Adrenal gland (tissue), 12 donors: Measurements from ENCODE around the gene ACTL7A. TPM values are rescaled to one million over a fixed set of nuclear protein-coding genes. Genes with fewer than 3 reads are reported as not detected.
"Not testable (repeated sequence)": the region's sequence is repeated elsewhere in the genome, so short reads cannot be mapped to it uniquely, and the experiment has no call there.

Experiments used
- DNase-seq, 7 donors: peaks; one replicate each; pipeline ENCODE4 v3.0.0-alpha.2; 2019 to 2020
- H3K27ac ChIP-seq, 5 donors: fragments of 200-600 bp; sonication (generic) in 4 of 5; 1 replicate in 3 of 5; 2 replicates in 2 of 5; pipeline versions ENCODE4 v1.5.1 to v1.8.0; 2016 to 2020; ENCODE audit warnings: mild to moderate bottlenecking in 1 of 5
- H3K27me3 ChIP-seq: fragments of 200-600 bp; 2 replicates; pipeline ENCODE4 v1.8.0; 2021
- H3K36me3 ChIP-seq, 2 donors: fragments of 200-600 bp; replicated peaks in 1 of 2; 1 replicate in 1 of 2; 2 replicates in 1 of 2; pipeline versions ENCODE4 v1.5.1 to v1.8.0; 2018 to 2022
- H3K4me1 ChIP-seq, 2 donors: fragments of 200-600 bp; replicated peaks in 1 of 2; 1 replicate in 1 of 2; 2 replicates in 1 of 2; pipeline versions ENCODE4 v1.5.1 to v1.8.0; 2018 to 2021
- H3K4me3 ChIP-seq, 4 donors: fragments of 200-600 bp; sonication (generic) in 3 of 4; one replicate each; pipeline ENCODE4 v1.5.1; 2016 to 2018
- H3K9me3 ChIP-seq, 3 donors: fragments of 200-600 bp; sonication (generic) in 1 of 3; replicated peaks in 1 of 3; 1 replicate in 2 of 3; 2 replicates in 1 of 3; pipeline versions ENCODE4 v1.5.1 to v1.8.0; 2016 to 2021
- CTCF ChIP-seq, 6 experiments: fragments of 450-650 bp in 4 of 6; fragments of 200-600 bp in 2 of 6; sonication (generic) in 1 of 6; IDR thresholded peaks; 1 replicate in 5 of 6; 2 replicates in 1 of 6; pipeline versions ENCODE4 v1.5.1 to v1.8.0; 2016 to 2021; ENCODE audit warnings: antibody characterized with exemption in 6 of 6, mild to moderate bottlenecking in 2 of 6, moderate library complexity in 1 of 6
- POLR2A ChIP-seq, 2 donors: fragments of 450-650 bp; IDR thresholded peaks; one replicate each; pipeline ENCODE4 v1.6.1; 2017; ENCODE audit warnings: antibody characterized with exemption in 2 of 2, mild to moderate bottlenecking in 2 of 2, moderate library complexity in 1 of 2
- WGBS, 4 donors: extraction: QIAGEN DNeasy Blood & Tissue Kit in 2 of 4; methylation state at CpG; one replicate each; pipeline versions ENCODE4 v1.1.5 to v1.1.7; 2013 to 2017; 5-methylcytosine and 5-hydroxymethylcytosine counted together
- intact Hi-C, 2 donors: fragments of 100-400 bp; cut with DNase I; formaldehyde crosslinking; loops; one replicate each; pipeline versions ENCODE4 v1.14.1 to v1.15.0; 2022 to 2023
- polyA plus RNA-seq, 3 donors: library from polyadenylated mRNA; stranded (reverse); fragments of 200-250 nt in 2 of 3; fragments of 350-450 nt in 1 of 3; fragmentation: Illumina TruSeq in 1 of 3; extraction: RNeasy Lipid Tissue Mini Kit (QIAGEN cat#74804) in 1 of 3; gene quantifications; one replicate each; pipeline ENCODE4 v1.2.3, GENCODE V29; 2013 to 2014
- total RNA-seq, 9 donors: library from RNA; depleted of rRNA in 4 of 9; stranded (reverse); fragments of >200 nt in 4 of 9; fragments of 120-200 nt in 1 of 9; fragmentation: NEBNext Ultra II Directional in 1 of 9; extraction: Animal tissue kit (Norgen Biotek cat#: 25700) in 1 of 9; gene quantifications; one replicate each; pipeline versions ENCODE4 v1.1.0 to v1.2.4, GENCODE V29; 2013 to 2023
- donor health status: healthy with polysubstance abuse.
- donor health status: Bipolar disorder and iron deficiency.
- donor health status: DM: yes; HTN: yes; CAD: no.
- donor health status: DM: no; HTN: no; CAD: no.
- donor health status: DM: no; HTN: no; CAD: no.
- donor health status: DM: yes; HTN: yes; CAD: no.

The ACTL7A gene
- total and polyA plus RNA-seq, 12 donors: not detected

GRCh38 chr9:108884701-108885100 lies 22.6 kb downstream of the ACTL7A start:
- TF ChIP-seq CTCF (IDR thresholded peaks at IDR 0.05): no peak
- no peak for TF ChIP-seq POLR2A (IDR thresholded peaks at IDR 0.05)
- 48 to 62% (median 61%) methylated on average over 3 of the region's 3 CpGs for WGBS, 4 donors
- Histone ChIP-seq H3K4me3 (peak overlapping the region in 2 of 4 donors; percentile 13 to 44), H3K4me1 (peaks cover 30% of the 10 kb centered on the region in 2 donors), H3K36me3 (peaks cover 0 to 28% of the 10 kb centered on the region in 2 donors), H3K27me3 (no peaks in the 10 kb centered on the region), H3K9me3 (no peaks in the 10 kb centered on the region), H3K27ac (peak overlapping the region in 3 of 5 donors; percentile 58 to 79 (median 79))
- intact Hi-C loops: no loop called here
- DNase-seq: no peak

GRCh38 chr9:108885643-108886348 lies 23.7 kb downstream of the ACTL7A start:
- no peaks in the 10 kb centered on the region for H3K27me3 ChIP-seq
- peaks cover 0 to 21% of the 10 kb centered on the region in 2 donors for H3K36me3 ChIP-seq
- peaks cover 25 to 31% of the 10 kb centered on the region in 2 donors for H3K4me1 ChIP-seq
- no peak for TF ChIP-seq CTCF (IDR thresholded peaks at IDR 0.05)
- TF ChIP-seq POLR2A (IDR thresholded peaks at IDR 0.05): peak in 1 of 2 donors; percentile 73
- peak overlapping the region; percentile 58 to 79 (median 76) for H3K27ac ChIP-seq
- DNase-seq: peak; percentile 86 to 96 (median 91)
- H3K9me3 ChIP-seq: no peaks in the 10 kb centered on the region
- peak overlapping the region in 1 of 4 donors; percentile 44 for H3K4me3 ChIP-seq
- WGBS, 4 donors: 25 to 67% (median 42%) methylated on average over 1 of the region's 1 CpG
- intact Hi-C loops: no loop called here

GRCh38 chr9:108886594-108887271 lies 24.7 kb downstream of the ACTL7A start:
- H3K27me3 ChIP-seq, H3K4me3 ChIP-seq, intact Hi-C loops, H3K9me3 ChIP-seq, DNase-seq: not testable (repeated sequence)
- H3K36me3 ChIP-seq: peaks cover 0 to 24% of the 10 kb centered on the region in 2 donors
- 53 to 65% (median 61%) methylated on average over 3 of the region's 3 CpGs for WGBS, 4 donors
- peaks cover 18 to 31% of the 10 kb centered on the region in 2 donors for H3K4me1 ChIP-seq
- H3K27ac ChIP-seq: peak overlapping the region; percentile 44 to 79 (median 76)

- Histone ChIP-seq H3K27ac (no peak overlapping the region), H3K27me3 (no peaks in the 10 kb centered on the region), H3K4me1 (peaks cover 18 to 31% of the 10 kb centered on the region in 2 donors), H3K9me3 (no peaks in the 10 kb centered on the region), H3K36me3 (peaks cover 0 to 40% of the 10 kb centered on the region in 2 donors), H3K4me3 (no peak overlapping the region)
- no peak for TF ChIP-seq POLR2A (IDR thresholded peaks at IDR 0.05)
- peak in 4 of 6 experiments; percentile 35 to 49 (median 45) for TF ChIP-seq CTCF (IDR thresholded peaks at IDR 0.05)
- intact Hi-C loops: no loop called here
- DNase-seq: no peak
- WGBS, 4 donors: 40 to 71% (median 60%) methylated on average over 4 of the region's 4 CpGs
These were observed 27.6 kb downstream of the ACTL7A start for GRCh38 chr9:108889649-108890067.
